Measurements from ENCODE around the gene ZBED3. TPM values are rescaled to one million over a fixed set of nuclear protein-coding genes. Genes with fewer than 3 reads are reported as not detected.
A peak's percentile ranks its signal among the peaks of the same experiment; 100 is the strongest.
"Not testable (repeated sequence)": the region's sequence is repeated elsewhere in the genome, so short reads cannot be mapped to it uniquely, and the experiment has no call there.

ZBED3 gene
- polyA plus RNA-seq, 3 donors = 33.1 to 37.0 (median 36.6) TPM

DNA sequence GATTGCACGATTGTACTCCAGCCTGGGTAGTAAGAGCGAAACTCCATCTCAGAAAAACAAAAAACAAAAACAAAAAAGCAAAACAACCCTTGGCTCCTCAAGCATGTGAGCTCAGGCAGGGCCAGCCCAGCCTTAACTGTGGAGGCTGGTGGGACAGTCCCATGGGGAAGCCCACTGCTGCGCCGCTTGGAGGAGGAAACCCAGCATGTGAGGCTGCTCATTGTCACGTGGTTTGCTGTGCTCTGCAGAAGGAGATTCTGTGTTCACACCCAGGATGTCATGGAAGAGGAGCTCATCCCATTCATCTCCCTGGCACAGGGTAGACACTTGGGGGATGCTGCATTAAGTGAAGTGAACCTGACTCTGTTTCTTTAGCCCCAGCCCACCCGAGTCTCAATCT lies 4.0 kb downstream of the ZBED3 start:
- no peak for DNase-seq

DNA sequence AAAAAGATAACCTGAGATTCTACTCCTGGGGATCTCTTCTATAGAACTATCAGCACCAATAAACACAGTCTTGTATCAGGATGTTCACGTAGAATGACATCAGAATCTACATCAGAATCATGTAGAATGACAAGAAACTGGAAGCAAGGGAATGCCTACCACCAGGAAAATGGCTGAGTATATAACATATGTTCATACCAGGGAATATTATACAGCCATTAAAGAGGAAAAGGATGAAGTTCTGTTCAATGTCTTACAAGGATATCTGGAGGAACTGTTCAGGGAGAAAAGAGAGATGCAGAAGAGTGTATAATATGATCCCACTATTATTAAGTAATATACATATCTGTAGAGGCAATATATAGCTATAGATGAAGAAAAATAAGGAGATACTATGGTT lies 4.8 kb downstream of the ZBED3 start:
- no peak for DNase-seq

DNA sequence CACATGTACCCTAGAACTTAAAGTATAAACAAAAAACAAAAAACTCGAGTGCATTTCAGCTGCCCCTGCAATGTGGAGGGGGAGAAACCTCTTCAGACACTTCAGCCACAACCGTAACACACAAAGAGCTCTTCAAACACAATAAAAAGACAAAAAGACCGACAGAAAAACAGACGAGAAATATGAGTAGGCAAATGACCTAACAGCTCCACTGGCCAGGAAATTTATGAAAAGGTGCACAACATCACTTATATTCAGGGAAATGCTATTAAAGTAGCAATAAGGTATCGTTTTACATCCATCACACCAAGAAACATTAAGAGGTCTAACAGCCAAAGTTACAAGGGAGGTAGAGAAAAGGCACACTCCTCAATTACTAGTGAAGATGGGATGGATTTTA lies 6.2 kb downstream of the ZBED3 start:
- DNase-seq = no peak

DNA sequence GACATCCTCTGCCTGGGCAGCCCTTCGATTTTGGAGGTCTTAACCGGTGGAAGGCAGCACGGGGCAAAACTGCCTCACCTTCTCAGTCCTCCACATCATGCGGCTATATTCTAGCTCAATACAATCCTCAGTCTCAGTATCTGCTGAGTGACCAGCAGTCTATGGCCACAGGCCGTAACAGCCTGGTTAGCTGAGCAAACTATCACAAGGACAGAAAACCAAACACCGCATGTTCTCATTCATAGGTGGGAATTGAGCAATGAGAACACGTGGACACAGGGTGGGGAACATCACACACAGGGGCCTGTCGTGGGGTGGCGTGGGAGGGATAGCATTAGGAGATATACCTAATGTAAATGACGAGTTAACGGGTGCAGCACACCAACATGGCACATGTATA lies 6.6 kb downstream of the ZBED3 start:
- DNase-seq = not testable (repeated sequence)

DNA sequence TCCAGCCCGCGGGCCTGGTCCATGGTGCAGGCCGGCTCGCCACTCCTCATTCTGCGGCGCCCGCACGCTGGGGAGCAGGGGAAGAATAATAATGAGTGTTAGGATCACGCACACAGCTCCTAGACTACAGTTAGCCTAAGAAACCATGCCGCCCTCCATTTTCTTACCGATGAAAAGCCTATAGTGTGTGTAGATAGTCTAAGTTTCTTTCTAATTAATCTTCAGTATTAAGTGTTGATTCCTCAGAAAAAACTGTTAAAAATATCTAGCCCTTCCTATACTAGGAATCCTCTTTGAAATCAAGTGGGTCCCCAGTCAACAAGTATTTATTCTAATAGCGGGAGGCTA lies 9.3 kb downstream of the ZBED3 start:
- DNase-seq = no peak

DNA sequence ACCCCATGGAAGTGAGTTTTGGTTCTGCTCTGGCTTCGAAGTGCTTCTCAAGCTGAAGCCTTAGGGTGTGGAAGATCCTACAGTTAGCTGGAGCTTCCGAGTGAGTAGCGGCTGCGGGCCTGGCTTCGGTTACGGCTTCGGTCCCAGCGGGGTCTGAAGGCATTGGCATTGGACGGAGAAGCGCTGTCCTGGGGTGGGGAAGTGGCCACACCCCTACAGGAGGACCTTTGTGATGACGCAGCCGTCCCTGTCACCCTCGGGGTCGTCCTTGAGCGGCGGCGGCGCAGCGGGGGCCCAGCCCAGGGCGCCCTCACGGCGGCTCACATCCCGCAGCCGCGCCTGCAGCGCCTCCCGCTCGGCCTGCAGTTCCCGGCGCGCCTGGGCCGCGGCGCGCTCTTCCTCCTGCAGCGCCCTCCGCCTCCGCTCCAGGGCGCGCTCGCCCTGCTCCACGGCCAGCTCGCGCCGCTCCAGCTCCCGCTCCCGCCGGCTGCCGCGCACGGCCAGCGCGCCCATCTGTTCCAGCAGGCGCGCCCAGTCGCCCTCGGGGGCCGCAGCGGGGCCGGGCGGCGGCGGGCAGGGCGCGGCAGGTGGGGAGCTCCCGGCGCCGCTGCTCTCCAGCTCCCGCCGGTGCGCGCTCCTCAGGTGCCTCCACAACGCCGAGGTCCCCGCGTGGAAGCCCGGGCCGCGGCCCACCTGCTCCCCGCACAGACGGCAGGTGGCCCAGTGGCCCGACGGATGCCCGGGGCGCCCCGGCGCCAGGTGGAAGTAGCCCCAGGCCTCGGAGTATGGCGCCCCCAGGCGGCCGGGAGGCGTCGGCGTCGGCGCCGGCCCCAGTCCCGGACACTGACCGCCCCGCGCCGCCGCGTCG lies 9.9 kb downstream of the ZBED3 start:
- peak; percentile 67 for DNase-seq

DNA sequence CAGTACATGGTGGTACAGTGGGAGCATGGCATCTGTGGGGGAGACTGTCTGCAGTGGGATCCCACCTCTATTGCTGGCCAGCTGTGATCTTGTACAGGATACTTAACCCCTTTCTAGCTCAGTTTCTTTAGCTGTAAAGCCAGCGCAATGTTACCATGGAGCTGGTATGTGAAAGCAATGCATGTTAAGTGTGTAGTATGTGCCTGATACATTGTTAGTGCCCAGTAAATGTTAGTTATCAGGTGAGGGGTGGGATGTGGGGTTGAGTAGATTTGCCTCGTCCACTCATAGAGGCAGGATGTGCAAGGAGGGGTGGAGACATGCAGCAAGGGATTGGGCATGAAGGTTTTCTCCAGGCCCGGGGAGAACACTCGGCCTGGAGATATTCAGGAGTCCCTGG lies 12.3 kb downstream of the ZBED3 start:
- DNase-seq = no peak

DNA sequence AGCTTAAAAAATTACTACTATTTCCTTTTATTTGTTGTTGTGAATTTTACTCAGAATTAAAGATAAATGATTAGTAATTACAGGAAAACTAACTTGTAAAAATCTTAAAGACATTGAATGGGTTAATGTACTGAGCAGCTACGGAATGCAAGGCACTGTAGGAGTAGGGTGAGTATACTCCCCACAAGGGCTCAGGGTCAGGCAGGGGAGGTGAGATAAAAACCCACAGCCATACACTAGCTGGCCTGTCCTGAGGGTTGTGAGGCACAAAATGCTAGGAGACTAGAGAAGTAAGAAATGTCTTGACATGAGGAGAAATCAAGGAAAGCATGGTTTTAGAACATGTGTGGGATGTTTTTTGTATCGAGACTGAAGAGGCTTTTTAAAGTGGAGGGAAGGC lies 13.4 kb downstream of the ZBED3 start:
- no peak for DNase-seq

DNA sequence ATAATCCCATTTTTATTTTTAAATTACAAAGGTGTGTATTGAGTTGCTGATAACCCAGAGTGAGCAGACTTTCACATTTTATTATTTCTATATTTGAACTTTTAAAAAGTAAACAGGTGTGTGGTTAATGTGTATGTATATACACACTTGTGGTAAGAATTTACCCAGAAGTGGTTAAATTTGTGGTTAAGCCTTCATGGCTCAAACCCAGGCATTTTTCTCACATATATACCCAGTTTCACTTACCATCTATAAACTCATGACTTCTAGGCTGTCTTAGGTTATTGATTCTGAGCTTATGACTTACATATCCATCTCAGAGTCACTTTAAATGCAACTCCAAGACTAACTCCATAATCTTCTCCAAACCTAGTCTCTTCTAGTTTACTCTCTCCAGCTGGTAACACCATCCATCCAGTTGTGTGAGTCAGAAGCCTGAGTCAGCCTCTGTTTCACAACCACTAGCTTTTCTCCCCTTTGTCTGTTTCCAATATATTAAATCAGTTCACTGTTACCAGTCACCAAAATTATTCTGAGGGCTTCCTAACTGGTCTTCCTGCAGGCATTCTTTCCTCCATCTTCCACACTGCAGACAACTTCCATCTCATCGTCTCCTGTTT lies 20.2 kb downstream of the ZBED3 start:
- no peak for DNase-seq

DNA sequence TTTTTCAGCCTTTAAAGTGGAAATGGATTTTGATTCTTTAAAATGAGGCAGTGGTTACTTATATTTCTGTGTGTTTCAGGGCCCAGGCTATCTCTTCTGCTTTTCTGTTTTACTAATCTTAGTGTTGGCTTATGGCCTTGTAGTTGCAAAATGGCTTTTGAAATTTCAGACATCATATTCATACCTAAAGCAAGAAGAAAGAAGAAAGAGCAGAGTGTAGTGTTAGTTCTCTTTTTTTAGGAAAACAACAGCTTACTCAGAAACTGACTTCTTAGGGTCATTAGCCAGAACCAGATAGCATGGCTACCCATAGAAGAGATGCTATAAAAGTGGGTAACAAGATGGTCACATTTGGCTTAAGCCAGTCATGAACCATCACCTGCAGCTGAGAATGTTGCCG lies 20.9 kb downstream of the ZBED3 start:
- no peak for DNase-seq

DNA sequence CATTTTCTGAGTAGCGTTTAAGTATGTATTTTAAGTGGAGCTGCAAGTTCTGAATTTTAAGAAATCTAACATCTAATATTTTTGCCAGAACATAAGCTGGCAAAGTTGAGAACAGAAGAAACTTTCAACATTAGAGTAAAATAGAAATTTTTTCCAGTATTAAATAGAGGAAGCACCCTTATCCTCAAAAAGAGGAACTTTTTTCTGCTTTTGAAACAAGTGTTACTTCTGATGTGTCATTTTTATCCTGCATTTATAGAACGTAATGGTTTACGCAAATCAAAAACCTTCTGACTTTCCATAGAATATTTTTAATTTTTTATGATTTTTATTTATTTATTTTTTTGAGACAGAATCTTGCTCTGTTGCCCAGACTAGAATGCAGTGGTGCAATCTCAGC lies 21.8 kb downstream of the ZBED3 start:
- no peak for DNase-seq

DNA sequence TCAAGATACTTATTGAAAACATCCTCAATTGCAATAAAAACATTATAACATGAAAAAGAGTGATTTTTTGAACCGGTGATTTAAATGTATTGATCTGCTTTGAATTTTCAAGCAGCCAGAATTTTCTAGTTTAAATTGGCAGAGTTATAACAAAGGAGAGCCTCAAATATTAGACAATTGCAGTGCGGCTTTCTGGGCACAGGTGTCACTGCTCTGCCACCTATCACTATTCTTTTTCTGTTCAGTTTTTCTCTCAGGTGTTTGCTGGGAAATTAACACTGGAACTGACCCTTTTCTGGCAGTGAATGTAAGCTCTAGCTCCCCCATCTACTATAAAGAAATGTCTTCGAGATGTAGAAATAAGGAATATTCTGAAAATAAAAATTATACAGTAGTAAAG lies 23.0 kb downstream of the ZBED3 start:
- DNase-seq = no peak

DNA sequence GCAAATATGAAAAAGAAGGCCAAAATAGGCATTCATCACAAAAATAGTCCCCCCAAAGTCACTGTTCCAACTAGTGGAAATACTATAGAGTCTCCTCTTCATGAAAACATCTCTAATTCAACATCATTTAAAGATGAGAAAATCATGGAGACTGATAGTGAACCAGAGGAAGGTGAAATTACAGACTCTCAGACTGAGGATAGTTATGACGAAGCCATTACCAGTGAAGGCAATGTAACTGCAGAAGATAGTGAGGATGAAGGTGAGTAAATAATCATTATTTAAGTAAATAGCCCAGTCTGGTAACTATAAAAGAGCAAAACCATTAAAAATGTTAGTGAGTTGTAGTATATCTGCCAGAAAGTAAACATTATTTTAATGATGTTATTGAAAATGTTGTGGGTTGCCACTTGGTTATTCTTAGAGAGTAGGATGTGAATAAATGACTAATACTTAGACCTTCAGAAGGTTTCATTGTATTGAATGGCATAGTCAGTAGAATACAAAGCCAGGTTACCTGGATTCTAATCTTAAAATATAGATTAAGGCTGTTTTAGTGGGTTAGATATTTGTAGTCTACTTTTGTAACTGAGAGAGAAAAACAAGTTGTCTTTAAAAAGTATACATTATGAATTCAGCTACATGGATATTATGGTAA lies 40.5 kb downstream of the ZBED3 start:
- DNase-seq = no peak

DNA sequence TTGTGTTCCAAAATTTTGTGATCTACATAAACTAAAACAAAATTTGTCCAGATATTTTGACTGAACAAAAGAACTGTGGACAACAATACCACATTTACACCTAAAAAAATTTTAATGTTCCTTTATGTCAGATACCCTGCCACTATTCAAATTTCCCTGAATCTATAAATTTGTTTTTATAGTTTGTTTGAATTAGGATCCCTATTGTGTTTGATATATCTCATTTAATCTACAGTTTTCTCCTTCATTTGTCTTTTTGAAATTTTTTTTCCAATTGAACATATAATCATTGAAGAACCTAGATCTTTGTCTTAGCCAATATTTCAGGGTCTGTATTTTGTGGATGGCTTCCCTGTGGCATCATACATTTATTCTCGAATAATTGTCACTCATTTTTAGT lies 51.1 kb downstream of the ZBED3 start:
- DNase-seq = no peak

DNA sequence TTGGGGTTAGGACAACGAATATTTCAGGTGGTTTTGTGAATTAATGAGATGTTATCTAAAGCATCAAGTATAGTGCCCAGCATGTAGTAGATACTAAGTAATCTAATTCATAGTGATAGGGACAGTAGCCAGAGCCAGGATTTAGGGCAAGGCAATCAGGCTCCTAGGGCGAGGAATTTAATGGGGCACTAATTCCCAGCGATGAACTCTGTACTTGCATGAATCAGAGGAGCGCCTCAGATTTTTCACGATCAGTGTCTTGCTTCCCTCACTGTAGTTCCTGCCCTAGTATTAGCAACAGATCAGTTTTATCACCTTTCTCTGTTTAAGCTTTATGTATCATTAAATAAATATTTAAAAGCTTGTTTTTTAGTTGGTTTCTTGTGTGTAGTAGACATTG lies 53.7 kb downstream of the ZBED3 start:
- no peak for DNase-seq

DNA sequence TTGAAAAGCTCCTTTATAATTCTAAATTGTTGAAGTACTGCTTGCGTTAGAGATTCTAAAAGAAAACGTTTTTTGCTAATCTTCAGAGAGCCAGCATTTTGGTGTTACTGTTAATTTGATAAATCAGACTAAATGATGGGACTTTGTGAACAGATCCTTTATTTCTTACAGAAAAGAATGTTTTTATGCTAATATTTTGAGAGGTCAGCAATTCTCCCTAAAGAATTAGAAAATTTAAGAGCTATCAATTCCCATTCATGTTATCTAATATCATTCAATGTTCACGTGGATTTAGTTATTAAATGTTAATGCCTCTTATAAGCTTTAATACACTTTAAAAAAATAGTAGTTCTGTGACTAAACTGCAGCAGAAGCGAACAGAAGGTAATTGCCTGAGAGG lies 54.5 kb downstream of the ZBED3 start:
- no peak for DNase-seq

DNA sequence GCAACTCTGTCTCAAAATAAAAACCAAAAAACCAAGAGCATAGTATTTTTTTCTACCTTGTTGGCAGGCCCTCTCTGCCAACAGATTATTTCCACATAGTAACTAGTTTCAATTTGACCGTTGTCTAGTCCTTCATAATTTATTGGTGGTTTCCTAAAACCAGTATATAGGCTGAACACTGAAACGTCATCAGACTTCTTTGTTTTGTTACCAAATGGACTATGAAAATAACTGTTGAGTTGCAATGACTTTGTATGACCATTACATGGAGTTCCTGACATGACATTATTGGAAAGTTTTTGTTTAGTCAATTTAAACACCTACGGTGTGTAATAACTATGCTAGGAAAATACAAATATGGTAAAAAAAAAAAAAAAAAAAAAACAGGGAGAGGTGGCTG lies 55.2 kb downstream of the ZBED3 start:
- no peak for DNase-seq

DNA sequence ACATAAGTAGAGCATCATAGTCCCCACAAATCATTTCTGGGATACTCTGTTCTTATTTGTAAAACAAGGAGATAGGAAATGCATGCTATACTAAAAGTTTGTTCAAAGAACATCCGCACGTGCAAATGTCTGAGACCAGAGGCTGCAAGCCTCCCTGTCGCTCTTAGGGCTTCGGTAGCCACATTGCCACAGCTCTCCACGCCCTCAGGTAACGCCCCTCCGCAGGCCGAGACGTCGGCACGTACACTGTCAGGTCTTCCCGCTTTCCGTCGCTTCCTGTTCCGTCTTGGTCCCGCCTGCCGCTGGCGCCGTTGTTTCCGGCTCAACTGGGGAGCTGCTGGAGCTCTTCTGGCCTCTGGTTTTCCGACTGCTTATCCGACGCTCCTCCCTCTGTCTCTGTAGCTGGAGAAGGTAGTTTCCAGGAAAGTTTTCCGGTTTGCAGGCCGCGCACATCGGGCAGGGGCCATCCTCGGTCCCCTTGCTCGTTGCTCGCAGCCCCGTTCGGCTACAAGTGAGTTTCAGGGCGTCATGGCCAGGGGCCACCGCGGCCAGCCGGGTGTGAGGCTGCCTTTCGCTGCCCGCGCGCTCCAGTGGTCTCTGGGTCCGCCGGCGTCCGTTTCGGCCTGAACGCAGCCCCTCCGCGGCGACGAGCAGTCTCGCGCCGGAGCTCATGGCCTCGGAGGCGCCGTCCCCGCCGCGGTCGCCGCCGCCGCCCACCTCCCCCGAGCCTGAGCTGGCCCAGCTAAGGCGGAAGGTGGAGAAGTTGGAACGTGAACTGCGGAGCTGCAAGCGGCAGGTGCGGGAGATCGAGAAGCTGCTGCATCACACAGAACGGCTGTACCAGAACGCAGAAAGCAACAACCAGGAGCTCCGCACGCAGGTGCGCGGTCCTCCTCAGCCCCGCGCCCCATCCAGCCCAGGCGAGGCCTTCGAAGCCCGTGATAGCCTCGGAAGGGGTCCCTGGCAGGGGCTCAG lies 56.7 kb downstream of the ZBED3 start, which contains the start of gene AGGF1:
Gene AGGF1 (plus strand): TSS at position 308 of the 975 bp plus-strand sequence. CDS start 363 bp downstream, at position 671.
- DNase-seq = peak; percentile 92

DNA sequence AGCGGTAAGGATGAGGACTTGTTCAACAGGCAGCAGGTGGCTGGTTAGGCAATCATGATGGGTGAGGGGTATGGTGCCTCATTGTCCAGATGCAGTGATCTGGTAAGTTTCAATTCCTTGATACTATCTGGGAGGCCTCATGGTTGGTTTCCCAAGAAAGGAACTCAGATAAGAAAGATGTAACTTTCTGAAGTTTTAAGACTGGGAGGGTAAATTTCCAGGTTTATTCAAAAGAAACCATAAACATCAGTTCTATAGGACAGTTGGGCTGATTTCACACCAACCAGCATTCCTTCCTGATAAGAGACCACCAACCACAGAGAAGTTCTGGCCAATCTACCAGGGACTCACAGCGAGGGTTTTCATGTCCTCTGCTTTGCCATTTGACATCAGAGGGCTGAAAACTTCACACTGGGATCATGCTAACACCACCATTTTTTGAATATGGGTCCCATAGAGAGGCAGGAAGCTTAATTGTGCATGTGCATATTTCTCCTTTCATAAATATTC lies 57.7 kb downstream of the ZBED3 start:
- DNase-seq = no peak

DNA sequence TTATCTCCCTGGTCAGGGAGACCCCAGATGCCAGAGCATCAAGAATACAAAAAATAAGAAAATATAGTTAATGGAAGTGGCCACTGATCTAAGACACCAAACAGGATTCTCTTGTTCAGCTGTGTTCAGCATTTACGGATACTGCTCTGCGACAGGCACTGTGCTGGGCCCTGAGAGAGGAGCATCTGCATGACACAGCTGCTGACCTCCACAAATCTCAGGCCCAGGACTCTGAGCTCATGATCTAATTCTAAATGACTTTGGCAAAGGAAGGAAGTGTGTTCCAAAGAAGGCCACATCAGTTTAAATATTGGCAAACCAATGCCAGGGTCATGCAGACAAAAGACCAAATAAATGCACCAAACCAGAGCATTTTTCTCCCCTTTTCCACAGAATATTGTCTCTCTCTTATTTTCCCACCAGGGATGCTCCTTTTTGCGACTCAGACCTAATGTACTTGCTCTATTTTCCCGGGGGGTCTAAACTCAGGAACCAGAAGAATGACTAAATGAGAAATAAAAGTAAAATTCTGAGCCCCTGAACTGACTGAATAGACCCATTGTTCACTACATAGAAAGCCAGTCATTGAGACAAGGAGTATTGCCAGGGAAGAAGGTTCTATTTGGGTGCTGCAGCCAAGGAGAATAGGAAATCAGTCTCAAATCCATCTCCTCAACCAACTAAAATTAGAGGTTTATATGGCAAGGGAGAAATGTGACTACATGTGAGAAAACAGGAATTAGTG lies 58.3 kb downstream of the ZBED3 start:
- no peak for DNase-seq

DNA sequence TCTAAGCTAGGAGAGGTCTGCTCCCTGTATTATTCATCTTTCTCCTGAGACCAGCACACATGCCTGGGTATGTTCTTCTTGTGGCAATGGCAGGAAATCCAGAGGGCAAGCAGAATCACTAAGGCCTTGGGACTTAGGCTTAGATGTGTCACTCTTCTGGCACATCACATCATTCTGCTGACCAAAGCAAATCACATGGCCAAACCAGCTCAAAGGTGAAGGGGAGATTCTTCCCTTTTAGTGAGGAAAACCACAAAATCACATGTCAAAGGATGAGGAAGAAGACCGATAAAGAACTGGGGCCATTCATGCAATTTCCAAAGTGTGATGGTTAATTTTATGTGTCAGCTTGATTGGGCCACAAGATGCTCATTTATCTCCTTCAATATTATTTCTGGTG lies 62.6 kb downstream of the ZBED3 start:
- no peak for DNase-seq
